ENCODE results near the gene TRIM28.

TRIM28 gene

GRCh38 chr19:58557221-58558065, 13.6 kb downstream of the TRIM28 start:
- peak in 1 of 42 donors; percentile 14 for DNase-seq
- intact Hi-C loops (cut with DNase I) = no loop called here

GRCh38 chr19:58558066-58558622, 14.3 kb downstream of the TRIM28 start, which contains the start of gene UBE2M:
TSS of gene UBE2M (minus strand) at chr19:58558611. CDS start at chr19:58558381, 230 bp downstream.
- peak in 22 of 42 donors; percentile 6 to 91 (median 44) for DNase-seq
- intact Hi-C loops (cut with DNase I) = no loop called here

- intact Hi-C loops (cut with DNase I) = no loop called here
- DNase-seq = peak; percentile 93 to 100 (median 98)
Measured at GRCh38 chr19:58558623-58559274, 14.9 kb downstream of the TRIM28 start.

- intact Hi-C loops (cut with DNase I) = no loop called here
- DNase-seq = peak; percentile 79 to 95 (median 90)
Measured at GRCh38 chr19:58559275-58560006, 15.6 kb downstream of the TRIM28 start.

- intact Hi-C loops (cut with DNase I) = no loop called here
- DNase-seq = no peak
Measured at GRCh38 chr19:58560007-58560887, 16.4 kb downstream of the TRIM28 start.

GRCh38 chr19:58560921-58561320, 17.1 kb downstream of the TRIM28 start:
- no peak for DNase-seq
- intact Hi-C loops (cut with DNase I) = no loop called here

- DNase-seq = no peak
- intact Hi-C loops (cut with DNase I) = no loop called here
Measured at GRCh38 chr19:58561373-58562121, 17.7 kb downstream of the TRIM28 start.

- intact Hi-C loops (cut with DNase I) = no loop called here
- DNase-seq = peak in 22 of 42 donors; percentile 20 to 70 (median 44)
Measured at GRCh38 chr19:58562122-58563033, 18.5 kb downstream of the TRIM28 start.

- peak in 17 of 42 donors; percentile 27 to 73 (median 45) for DNase-seq
- intact Hi-C loops (cut with DNase I) = no loop called here
Measured at GRCh38 chr19:58563034-58563573, 19.2 kb downstream of the TRIM28 start.

GRCh38 chr19:58563823-58564222, 20.0 kb downstream of the TRIM28 start:
- intact Hi-C loops (cut with DNase I) = no loop called here
- DNase-seq = peak in 1 of 42 donors; percentile 13

- intact Hi-C loops (cut with DNase I) = no loop called here
- DNase-seq = peak in 2 of 42 donors; percentile 2 to 16
Measured at GRCh38 chr19:58566989-58567388, 23.1 kb downstream of the TRIM28 start.

GRCh38 chr19:58568453-58569130, 24.7 kb downstream of the TRIM28 start:
- intact Hi-C loops (cut with DNase I) = no loop called here
- DNase-seq = peak in 2 of 42 donors; percentile 2 to 9

GRCh38 chr19:58569191-58569942, 25.5 kb downstream of the TRIM28 start:
- DNase-seq = peak in 2 of 42 donors; percentile 8 to 11
- intact Hi-C loops (cut with DNase I) = no loop called here

- DNase-seq = peak in 3 of 42 donors; percentile 6 to 18 (median 14)
- intact Hi-C loops (cut with DNase I) = no loop called here
Measured at GRCh38 chr19:58569943-58570670, 26.2 kb downstream of the TRIM28 start.
